GM12878 (cell line): Measurements from ENCODE around the gene KIRREL2. TPM values are rescaled to one million over a fixed set of nuclear protein-coding genes. Genes with fewer than 3 reads are reported as not detected.
A peak's percentile ranks its signal among the peaks of the same experiment; 100 is the strongest.

Experiments
- ATAC-seq: fragments of 200-7000 bp; cut with Tn5 transposase; 3 replicates; pipeline ENCODE4 v1.9.1; 2020; ENCODE audit warnings: mild to moderate bottlenecking, moderate library complexity
- BruUV-seq: library from RNA; stranded (reverse); fragments of 400-500 nt; replicated peaks from 2 replicates; lab custom pipeline; 2021; lab: Mats Ljungman, UMichigan
- CTCF ChIA-PET: fragments of 300-600 bp; sonication (Branson Sonifier 250); formaldehyde crosslinking; extraction: SDS; loops from one replicate; lab custom pipeline; 2021; ENCODE audit warnings: inconsistent platforms; lab: Yijun Ruan, JAX
- POLR2A ChIA-PET: fragments of 350-600 bp; formaldehyde crosslinking; extraction: SDS; loops from one replicate; lab custom pipeline; 2021; ENCODE audit warnings: inconsistent platforms; lab: Charles Lee
- RAD21 ChIA-PET: fragments of 300-600 bp; sonication (Branson Sonifier 250); formaldehyde crosslinking; loops from one replicate; lab custom pipeline; 2023; ENCODE audit warnings: antibody characterized with exemption; ENCODE audit not compliant: unreplicated experiment; lab: Charles Lee
- SMC1A ChIA-PET: fragments of 300-600 bp; sonication (Branson Sonifier 250); formaldehyde crosslinking; loops from one replicate; lab custom pipeline; 2023; ENCODE audit not compliant: unreplicated experiment, uncharacterized antibody; lab: Charles Lee
- DNase-seq: peaks from one replicate; pipeline ENCODE4 v3.0.0-alpha.2; 2011; ENCODE audit warnings: low read depth, low spot score
- FAIRE-seq: peaks from 3 replicates; lab custom pipeline; 2011; peaks lifted over from hg19 to GRCh38; lab: Jason Lieb, UNC
- H2AFZ ChIP-seq: 2 replicates; pipeline ENCODE4 v1.6.0; 2011; ENCODE audit warnings: low read depth, low read length, control low read depth; ENCODE audit not compliant: control insufficient read depth
- H3K27ac ChIP-seq: 2 replicates; pipeline ENCODE4 v1.5.1; 2011; ENCODE audit warnings: control low read depth; ENCODE audit not compliant: control insufficient read depth, insufficient read depth
- H3K27me3 ChIP-seq, 2 experiments: replicated peaks in 1 of 2; 2 replicates each; pipeline versions ENCODE4 v1.6.0 to v1.6.1; 2011; ENCODE audit warnings: low read length in 1 of 2; ENCODE audit not compliant: control insufficient read depth in 2 of 2, insufficient read depth in 2 of 2
- H3K36me3 ChIP-seq, 2 experiments: 2 replicates each; pipeline ENCODE4 v1.5.1; 2011; ENCODE audit warnings: low read length in 1 of 2; ENCODE audit not compliant: control insufficient read depth in 2 of 2, insufficient read depth in 2 of 2
- H3K4me1 ChIP-seq: 2 replicates; pipeline ENCODE4 v1.6.1; 2011; ENCODE audit warnings: mild to moderate bottlenecking, low read length, moderate library complexity, mixed read lengths; ENCODE audit not compliant: control insufficient read depth, insufficient read depth
- H3K4me2 ChIP-seq: 2 replicates; pipeline ENCODE4 v1.6.0; 2011; ENCODE audit warnings: control low read depth; ENCODE audit not compliant: control insufficient read depth, insufficient read depth
- H3K4me3 ChIP-seq: fragments of 200-600 bp; sonication (generic); 2 replicates; pipeline ENCODE4 v1.5.1; 2016
- H3K79me2 ChIP-seq: 2 replicates; pipeline ENCODE4 v1.6.0; 2011; ENCODE audit warnings: low read length; ENCODE audit not compliant: control insufficient read depth, insufficient read depth
- H3K9ac ChIP-seq: 2 replicates; pipeline ENCODE4 v1.8.0; 2011; ENCODE audit warnings: low read length, control low read depth, mixed read lengths; ENCODE audit not compliant: control insufficient read depth, insufficient read depth
- H3K9me3 ChIP-seq: replicated peaks from 3 replicates; pipeline ENCODE4 v1.5.1; 2011; ENCODE audit warnings: mild to moderate bottlenecking, low read length; ENCODE audit not compliant: control insufficient read depth, insufficient read depth
- H4K20me1 ChIP-seq: 2 replicates; pipeline ENCODE4 v1.6.0; 2011; ENCODE audit not compliant: control insufficient read depth, insufficient read depth
- BACH1 ChIP-seq: fragments of 450-650 bp; IDR thresholded peaks from 2 replicates; pipeline ENCODE4 v1.6.1; 2017; ENCODE audit warnings: mild to moderate bottlenecking, borderline replicate concordance
- CHD1 ChIP-seq: IDR thresholded peaks from 2 replicates; pipeline ENCODE4 v1.6.1; 2012; ENCODE audit warnings: low read depth, low read length, improper control_type of control experiment
- HCFC1 ChIP-seq: fragments of 150-350 bp; IDR thresholded peaks from 2 replicates; pipeline ENCODE4 v1.6.1; 2014; ENCODE audit warnings: low read length
- MTA3 ChIP-seq: IDR thresholded peaks from 2 replicates; pipeline ENCODE4 v1.6.1; 2012; ENCODE audit warnings: low read length, inconsistent platforms, borderline replicate concordance
- MXI1 ChIP-seq: fragments of 150-350 bp; IDR thresholded peaks from 2 replicates; pipeline ENCODE4 v1.6.1; 2011; ENCODE audit warnings: low read depth, mild to moderate bottlenecking, inconsistent platforms, low read length, improper control_type of control experiment
- MYC ChIP-seq: IDR thresholded peaks from 2 replicates; pipeline ENCODE4 v1.6.1; 2011; ENCODE audit warnings: mild to moderate bottlenecking, low read length, moderate library complexity, inconsistent platforms; ENCODE audit not compliant: insufficient read depth, insufficient replicate concordance, insufficient read length, severe bottlenecking
- POLR2A ChIP-seq: IDR thresholded peaks from 2 replicates; pipeline ENCODE4 v1.6.1; 2011; ENCODE audit warnings: low read depth, mild to moderate bottlenecking, low read length
- SIX5 ChIP-seq: IDR thresholded peaks from 2 replicates; pipeline ENCODE4 v1.6.1; 2011; ENCODE audit warnings: mild to moderate bottlenecking, low read depth, low read length, moderate library complexity; ENCODE audit not compliant: severe bottlenecking
- SP1 ChIP-seq: IDR thresholded peaks from one replicate; pipeline ENCODE4 v1.6.1; 2011; ENCODE audit warnings: low read depth, low read length
- YBX1 ChIP-seq: fragments of 450-650 bp; IDR thresholded peaks from 2 replicates; pipeline ENCODE4 v1.6.1; 2016; ENCODE audit warnings: antibody characterized with exemption
- YY1 ChIP-seq: IDR thresholded peaks from 2 replicates; pipeline ENCODE4 v1.6.1; 2011; ENCODE audit warnings: low read depth, mild to moderate bottlenecking, low read length
- WGBS: methylation state at CpG from one replicate; pipeline ENCODE4 v1.1.6; 2016; ENCODE audit warnings: low lambda C conversion rate; ENCODE audit not compliant: insufficient replicate concordance, insufficient coverage; ENCODE audit errors: missing lambda C conversion rate; 5-methylcytosine and 5-hydroxymethylcytosine counted together
- in situ Hi-C: fragments of 300-500 bp; cut with MboI; formaldehyde crosslinking; loops from 9 replicates; pipeline ENCODE4 v1.14.3; 2018; ENCODE audit warnings: mixed read lengths
- intact Hi-C: fragments of 100-400 bp; cut with micrococcal nuclease; formaldehyde crosslinking; loops from one replicate; pipeline ENCODE4 v1.14.2; 2022; ENCODE audit not compliant: unreplicated experiment
- polyA plus RNA-seq, 11 experiments: library from polyadenylated mRNA; depleted of rRNA in 4 of 11; unstranded in 6 of 11; stranded (reverse) in 5 of 11; fragments of >200 nt; fragmentation: Nextera tagmentation in 4 of 11; fragmentation: Illumina TruSeq in 1 of 11; extraction: Ambion mirVana in 4 of 11; extraction: Trizol in 1 of 11; gene quantifications; 1 replicate in 1 of 11; 2 replicates in 10 of 11; pipeline versions ENCODE4 v1.2.1 to v1.2.3, GENCODE V29; 2011 to 2016; ENCODE audit warnings: inconsistent platforms in 2 of 11, missing spikeins in 2 of 11, low read depth in 1 of 11
- total RNA-seq, 4 experiments: library from RNA; depleted of rRNA in 3 of 4; stranded (reverse); fragments of >200 nt in 3 of 4; fragmentation: Illumina TruSeq in 1 of 4; extraction: Trizol in 1 of 4; gene quantifications; 2 replicates each; pipeline versions ENCODE4 v1.2.1 to v1.2.3, GENCODE V29; 2013 to 2021
- TF ChIP-seq, protein P1 (sequence below): fragments of 450-650 bp; formaldehyde crosslinking; IDR thresholded peaks from 2 replicates; pipeline ENCODE4 v1.4.0; 2020; ENCODE audit warnings: mild to moderate bottlenecking, moderate library complexity
- TF ChIP-seq, protein P2 (sequence below): fragments of 450-650 bp; IDR thresholded peaks from 2 replicates; pipeline ENCODE4 v1.6.1; 2018; ENCODE audit warnings: mild to moderate bottlenecking, low read depth, moderate library complexity; ENCODE audit not compliant: partially characterized antibody

The KIRREL2 gene
- total and polyA plus RNA-seq, 10 of the 15 experiments (the other 5 are each of a cell fraction or from before 2014, with no cell fraction given) = 0.03 to 0.06 TPM; not detected in 8

DNA sequence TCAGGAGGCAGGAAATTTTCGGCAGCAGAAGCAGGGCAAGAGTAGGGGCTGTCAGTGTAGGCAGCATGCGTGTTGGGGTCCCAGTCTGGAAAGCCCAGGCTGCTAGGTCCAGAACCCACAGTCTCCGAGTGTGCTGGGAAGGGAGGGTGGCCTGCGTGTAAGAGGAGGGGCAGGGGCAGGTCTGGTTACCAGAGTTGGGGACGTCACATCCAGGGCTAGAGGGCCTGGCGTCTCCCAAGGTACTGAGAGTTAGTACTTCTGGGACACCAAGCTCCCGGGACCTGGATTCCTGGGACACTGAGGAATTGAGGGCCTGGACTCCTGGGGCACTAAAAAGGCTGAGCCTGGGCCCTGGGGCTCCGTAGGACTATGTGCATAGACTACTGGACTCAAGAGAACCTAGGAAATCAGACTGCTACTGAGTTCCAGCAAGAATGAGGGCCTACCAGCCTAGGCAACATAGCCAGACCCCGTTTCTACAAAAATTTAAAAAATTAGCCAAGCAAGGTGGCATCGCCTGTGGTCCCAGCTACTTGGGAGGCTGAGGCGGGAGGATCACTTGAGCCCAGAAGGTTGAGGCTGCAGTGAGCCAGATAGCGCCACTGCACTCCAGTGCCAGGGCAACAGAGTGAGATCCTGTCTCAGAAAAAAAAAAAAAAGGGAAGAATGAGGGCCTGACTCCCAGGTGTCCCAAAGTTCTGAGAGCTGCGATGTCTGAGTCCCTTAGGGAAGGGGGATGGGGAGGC, 41.2 kb downstream of the KIRREL2 start:
- Histone ChIP-seq H3K27ac (peak overlapping the region; percentile 96; the same call in 1 of the 2 replicates), H3K4me3 (peak overlapping the region; percentile 96), H4K20me1 (no peaks in the 10 kb centered on the region), H3K79me2 (peaks cover 36% of the 10 kb centered on the region), H2AFZ (no peak overlapping the region), H3K9ac (peak overlapping the region; percentile 78; the same call in 1 of the 2 replicates), H3K27me3 (no peaks in the 10 kb centered on the region), H3K4me2 (peak overlapping the region; percentile 52), H3K4me1 (peaks cover 21% of the 10 kb centered on the region), H3K36me3 (peaks cover 12 to 14% of the 10 kb centered on the region in 2 experiments; a peak in 3 of 4 replicates), H3K9me3 (no peaks in the 10 kb centered on the region)
- no peak for DNase-seq
- RAD21 ChIA-PET = interaction anchor here (0.9 to 1.6 kb wide), 3 partner anchors 14 to 33 kb away, joined by 4 to 10 read pairs (median 6); no protein-coding TSS in a partner anchor
- no peak for FAIRE-seq
- TF ChIP-seq SIX5 = no peak
- TF ChIP-seq, protein P1, sequence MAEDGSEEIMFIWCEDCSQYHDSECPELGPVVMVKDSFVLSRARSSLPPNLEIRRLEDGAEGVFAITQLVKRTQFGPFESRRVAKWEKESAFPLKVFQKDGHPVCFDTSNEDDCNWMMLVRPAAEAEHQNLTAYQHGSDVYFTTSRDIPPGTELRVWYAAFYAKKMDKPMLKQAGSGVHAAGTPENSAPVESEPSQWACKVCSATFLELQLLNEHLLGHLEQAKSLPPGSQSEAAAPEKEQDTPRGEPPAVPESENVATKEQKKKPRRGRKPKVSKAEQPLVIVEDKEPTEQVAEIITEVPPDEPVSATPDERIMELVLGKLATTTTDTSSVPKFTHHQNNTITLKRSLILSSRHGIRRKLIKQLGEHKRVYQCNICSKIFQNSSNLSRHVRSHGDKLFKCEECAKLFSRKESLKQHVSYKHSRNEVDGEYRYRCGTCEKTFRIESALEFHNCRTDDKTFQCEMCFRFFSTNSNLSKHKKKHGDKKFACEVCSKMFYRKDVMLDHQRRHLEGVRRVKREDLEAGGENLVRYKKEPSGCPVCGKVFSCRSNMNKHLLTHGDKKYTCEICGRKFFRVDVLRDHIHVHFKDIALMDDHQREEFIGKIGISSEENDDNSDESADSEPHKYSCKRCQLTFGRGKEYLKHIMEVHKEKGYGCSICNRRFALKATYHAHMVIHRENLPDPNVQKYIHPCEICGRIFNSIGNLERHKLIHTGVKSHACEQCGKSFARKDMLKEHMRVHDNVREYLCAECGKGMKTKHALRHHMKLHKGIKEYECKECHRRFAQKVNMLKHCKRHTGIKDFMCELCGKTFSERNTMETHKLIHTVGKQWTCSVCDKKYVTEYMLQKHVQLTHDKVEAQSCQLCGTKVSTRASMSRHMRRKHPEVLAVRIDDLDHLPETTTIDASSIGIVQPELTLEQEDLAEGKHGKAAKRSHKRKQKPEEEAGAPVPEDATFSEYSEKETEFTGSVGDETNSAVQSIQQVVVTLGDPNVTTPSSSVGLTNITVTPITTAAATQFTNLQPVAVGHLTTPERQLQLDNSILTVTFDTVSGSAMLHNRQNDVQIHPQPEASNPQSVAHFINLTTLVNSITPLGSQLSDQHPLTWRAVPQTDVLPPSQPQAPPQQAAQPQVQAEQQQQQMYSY (CRISPR knock-in tag) = no peak
- no peak for TF ChIP-seq POLR2A
- no peak for TF ChIP-seq CHD1
- no peak for TF ChIP-seq SP1
- no peak for TF ChIP-seq HCFC1
- TF ChIP-seq YBX1 = no peak
- TF ChIP-seq MYC = no peak
- TF ChIP-seq, protein P2, sequence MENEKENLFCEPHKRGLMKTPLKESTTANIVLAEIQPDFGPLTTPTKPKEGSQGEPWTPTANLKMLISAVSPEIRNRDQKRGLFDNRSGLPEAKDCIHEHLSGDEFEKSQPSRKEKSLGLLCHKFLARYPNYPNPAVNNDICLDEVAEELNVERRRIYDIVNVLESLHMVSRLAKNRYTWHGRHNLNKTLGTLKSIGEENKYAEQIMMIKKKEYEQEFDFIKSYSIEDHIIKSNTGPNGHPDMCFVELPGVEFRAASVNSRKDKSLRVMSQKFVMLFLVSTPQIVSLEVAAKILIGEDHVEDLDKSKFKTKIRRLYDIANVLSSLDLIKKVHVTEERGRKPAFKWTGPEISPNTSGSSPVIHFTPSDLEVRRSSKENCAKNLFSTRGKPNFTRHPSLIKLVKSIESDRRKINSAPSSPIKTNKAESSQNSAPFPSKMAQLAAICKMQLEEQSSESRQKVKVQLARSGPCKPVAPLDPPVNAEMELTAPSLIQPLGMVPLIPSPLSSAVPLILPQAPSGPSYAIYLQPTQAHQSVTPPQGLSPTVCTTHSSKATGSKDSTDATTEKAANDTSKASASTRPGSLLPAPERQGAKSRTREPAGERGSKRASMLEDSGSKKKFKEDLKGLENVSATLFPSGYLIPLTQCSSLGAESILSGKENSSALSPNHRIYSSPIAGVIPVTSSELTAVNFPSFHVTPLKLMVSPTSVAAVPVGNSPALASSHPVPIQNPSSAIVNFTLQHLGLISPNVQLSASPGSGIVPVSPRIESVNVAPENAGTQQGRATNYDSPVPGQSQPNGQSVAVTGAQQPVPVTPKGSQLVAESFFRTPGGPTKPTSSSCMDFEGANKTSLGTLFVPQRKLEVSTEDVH = no peak
- TF ChIP-seq YY1 = no peak
- TF ChIP-seq MTA3 = no peak
- TF ChIP-seq MXI1 = no peak
- TF ChIP-seq BACH1 = no peak
- BruUV-seq = no TSS peak
- CTCF ChIA-PET = interaction anchor here (0.7 to 2.3 kb wide), 4 partner anchors 9 to 33 kb away, joined by 3 to 8 read pairs (median 3); no protein-coding TSS in a partner anchor
- WGBS = 85% methylated on average over 13 of the region's 13 CpGs
- SMC1A ChIA-PET = interaction anchor here (1.0 to 1.5 kb wide), 2 partner anchors 13 to 15 kb away, joined by 3 read pairs; no protein-coding TSS in a partner anchor
- no peak for ATAC-seq
- intact Hi-C loops = no loop called here
- POLR2A ChIA-PET = interaction anchor here (0.6 kb wide), 3 partner anchors 15 to 33 kb away, joined by 3 to 4 read pairs (median 3); no protein-coding TSS in a partner anchor
- in situ Hi-C loops = no loop called here
